Activated T-helper 1 cell treated with anti-CD3 and anti-CD28 coated beads, Interleukin-12 subunit alpha, Interleukin-12 subunit beta, Interleukin-2, Interleukin-4 antibody, amounts not matched to agents 30 ng/mL and 10 ng/mL and 1 ng/mL, durations not matched to agents 14 hours and 24 hours and 36 hours (primary cell): ENCODE measurements around the gene FADS2. TPM values are rescaled to one million over a fixed set of nuclear protein-coding genes. Genes with fewer than 3 reads are reported as not detected.

Experiments
- DNase-seq: peaks from one replicate; pipeline ENCODE4 v3.0.0; 2021; ENCODE audit warnings: low spot score
- H3K27ac Mint-ChIP-seq: one replicate; pipeline ENCODE4 v1.8.0; 2021; ENCODE audit warnings: mild to moderate bottlenecking, mixed read lengths
- H3K27me3 Mint-ChIP-seq: one replicate; pipeline ENCODE4 v1.8.0; 2022; ENCODE audit warnings: mild to moderate bottlenecking, moderate library complexity, mixed read lengths; ENCODE audit not compliant: insufficient read depth
- H3K36me3 Mint-ChIP-seq: one replicate; pipeline ENCODE4 v1.8.0; 2021; ENCODE audit warnings: low read depth, mixed read lengths
- H3K4me1 Mint-ChIP-seq: one replicate; pipeline ENCODE4 v1.8.0; 2021; ENCODE audit warnings: low read depth, mixed read lengths
- H3K4me3 Mint-ChIP-seq: one replicate; pipeline ENCODE4 v1.8.0; 2021; ENCODE audit warnings: mild to moderate bottlenecking, moderate library complexity, mixed read lengths
- H3K9me3 Mint-ChIP-seq: one replicate; pipeline ENCODE4 v1.8.0; 2021; ENCODE audit warnings: mixed read lengths
- intact Hi-C: fragments of 100-400 bp; cut with micrococcal nuclease; formaldehyde crosslinking; loops from one replicate; pipeline ENCODE4 v1.15.1; 2024
- total RNA-seq: library from RNA; stranded (reverse); gene quantifications from 2 replicates; pipeline ENCODE4 v1.2.3, GENCODE V29; 2022

The FADS2 gene
- total RNA-seq, 1 donor from 2014 or later = 250 TPM

DNA sequence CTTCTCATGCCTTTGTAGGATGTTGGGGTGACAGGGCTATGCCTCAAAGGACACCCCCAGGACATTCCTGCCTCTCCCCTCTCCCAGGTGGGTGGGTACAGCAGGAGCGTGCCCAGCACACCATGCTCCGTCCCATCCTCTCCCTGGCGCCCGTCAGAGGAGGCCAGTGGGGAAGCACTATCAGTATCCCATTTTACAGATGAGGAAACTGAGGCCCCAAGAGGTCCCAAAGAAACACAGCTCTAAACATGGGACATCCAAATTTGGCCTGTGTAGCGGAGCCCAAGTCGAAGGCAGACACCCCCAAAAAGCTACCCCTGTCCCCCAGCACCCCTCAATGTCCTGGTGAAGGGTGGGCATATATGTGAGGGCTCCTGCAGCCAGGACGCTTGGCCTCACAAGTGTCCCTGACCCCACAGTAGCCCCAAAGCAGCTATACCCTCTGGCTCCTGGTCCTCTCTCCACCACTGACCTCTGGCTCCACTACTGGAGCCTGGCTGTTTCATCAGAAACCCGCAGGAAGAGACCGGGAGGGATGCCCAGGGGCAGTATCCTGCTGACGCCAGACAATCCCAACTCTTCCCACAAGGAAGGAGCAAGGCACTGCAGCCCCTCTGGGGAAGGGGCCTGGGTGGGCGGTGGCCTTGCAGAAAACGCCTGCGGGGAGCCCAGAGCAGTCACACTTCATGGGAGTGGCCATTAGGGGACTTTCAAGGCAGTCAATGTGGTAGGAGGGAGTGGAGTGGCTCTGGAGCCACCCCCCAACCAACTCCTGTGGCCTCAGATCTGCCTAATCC is 57.9 kb downstream of the FADS2 start:
- Mint-ChIP-seq H3K9me3 (no peaks in the 10 kb centered on the region), H3K27me3 (peaks cover 2% of the 10 kb centered on the region), H3K36me3 (no peaks in the 10 kb centered on the region), H3K4me3 (no peak overlapping the region), H3K27ac (no peak overlapping the region), H3K4me1 (peaks cover 3% of the 10 kb centered on the region)
- DNase-seq = no peak
- intact Hi-C loops = no loop called here

DNA sequence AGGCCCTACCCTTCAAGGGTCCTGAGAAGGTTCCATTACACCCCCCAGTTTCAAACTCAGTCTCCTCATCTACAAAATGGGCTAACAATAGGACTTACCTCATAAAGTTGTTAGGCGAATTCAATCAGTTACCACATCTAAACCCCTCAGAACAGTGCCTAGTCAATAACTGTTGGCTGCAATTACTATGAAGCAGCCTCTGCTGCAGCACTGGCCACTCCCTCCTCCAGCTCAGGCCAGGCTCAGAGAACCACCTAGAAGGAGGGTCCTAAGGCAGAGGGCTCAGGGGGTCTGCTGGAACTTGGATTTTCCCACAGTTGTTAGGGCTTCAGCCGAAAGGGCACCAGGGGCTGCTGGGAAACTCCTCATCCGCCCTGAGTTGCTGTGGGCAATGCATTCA is 58.5 kb downstream of the FADS2 start:
- intact Hi-C loops = no loop called here
- DNase-seq = no peak
- Mint-ChIP-seq H3K27ac (no peak overlapping the region), H3K4me3 (no peak overlapping the region), H3K36me3 (no peaks in the 10 kb centered on the region), H3K9me3 (no peaks in the 10 kb centered on the region), H3K27me3 (peaks cover 2% of the 10 kb centered on the region), H3K4me1 (peaks cover 3% of the 10 kb centered on the region)

DNA sequence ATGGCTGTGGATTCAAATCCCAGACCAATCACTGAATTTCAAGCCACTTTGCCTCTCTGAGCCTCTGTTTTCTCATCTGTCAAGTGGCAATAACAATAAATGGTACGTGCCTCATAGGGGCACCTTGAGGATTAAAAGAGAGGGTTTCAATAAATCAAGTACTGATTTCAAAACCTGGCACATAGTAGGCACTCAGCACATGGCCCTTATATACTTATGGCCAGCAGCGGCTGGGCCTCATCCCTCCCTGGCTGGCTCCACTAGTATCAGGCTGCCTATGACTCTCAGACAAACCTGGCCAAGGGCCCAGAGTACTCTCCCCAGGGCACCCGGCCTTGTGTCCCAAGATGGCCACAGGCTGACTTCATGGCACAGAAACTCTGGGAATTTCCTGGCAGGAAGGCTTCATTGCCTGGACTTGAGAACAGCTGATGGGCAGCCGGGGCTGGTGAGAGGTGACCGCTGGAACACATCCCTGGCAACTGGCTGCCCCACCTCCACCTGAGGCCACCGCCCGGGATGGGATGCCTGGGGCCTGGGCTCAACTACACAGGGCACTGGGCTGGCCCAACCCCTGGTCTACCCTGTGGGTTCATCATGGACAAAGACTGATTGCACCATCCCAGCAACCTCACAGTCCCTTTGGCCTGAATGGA is 59.9 kb downstream of the FADS2 start:
- Mint-ChIP-seq H3K4me3 (no peak overlapping the region), H3K4me1 (peaks cover 3% of the 10 kb centered on the region), H3K9me3 (no peaks in the 10 kb centered on the region), H3K36me3 (no peaks in the 10 kb centered on the region), H3K27me3 (peaks cover 8% of the 10 kb centered on the region), H3K27ac (no peak overlapping the region)
- DNase-seq = no peak
- intact Hi-C loops = no loop called here

DNA sequence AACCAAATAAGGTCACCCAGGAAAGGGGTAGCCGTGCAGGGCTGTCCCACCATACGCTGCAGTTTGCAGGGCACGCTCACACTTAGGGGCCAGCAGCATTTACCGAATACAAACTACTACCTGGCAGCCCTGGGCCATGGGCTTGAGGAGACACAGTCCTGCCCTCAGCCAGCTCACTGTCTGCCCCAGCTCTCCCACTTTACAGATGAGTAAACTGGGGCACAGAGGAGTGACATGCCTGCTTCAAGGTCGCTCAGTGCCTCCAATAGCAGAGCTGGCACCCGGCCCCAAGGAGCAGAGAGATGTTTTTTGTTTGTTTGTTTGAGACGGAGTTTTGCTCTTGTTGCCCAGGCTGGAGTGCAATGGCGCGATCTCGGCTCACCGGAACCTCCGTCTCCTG is 60.5 kb downstream of the FADS2 start:
- no peak overlapping the region for H3K27ac Mint-ChIP-seq
- peaks cover 3% of the 10 kb centered on the region for H3K4me1 Mint-ChIP-seq
- DNase-seq = no peak
- H3K4me3 Mint-ChIP-seq = peak overlapping the region; percentile 30
- no peaks in the 10 kb centered on the region for H3K9me3 Mint-ChIP-seq
- no peaks in the 10 kb centered on the region for H3K36me3 Mint-ChIP-seq
- intact Hi-C loops = no loop called here
- peaks cover 8% of the 10 kb centered on the region for H3K27me3 Mint-ChIP-seq

DNA sequence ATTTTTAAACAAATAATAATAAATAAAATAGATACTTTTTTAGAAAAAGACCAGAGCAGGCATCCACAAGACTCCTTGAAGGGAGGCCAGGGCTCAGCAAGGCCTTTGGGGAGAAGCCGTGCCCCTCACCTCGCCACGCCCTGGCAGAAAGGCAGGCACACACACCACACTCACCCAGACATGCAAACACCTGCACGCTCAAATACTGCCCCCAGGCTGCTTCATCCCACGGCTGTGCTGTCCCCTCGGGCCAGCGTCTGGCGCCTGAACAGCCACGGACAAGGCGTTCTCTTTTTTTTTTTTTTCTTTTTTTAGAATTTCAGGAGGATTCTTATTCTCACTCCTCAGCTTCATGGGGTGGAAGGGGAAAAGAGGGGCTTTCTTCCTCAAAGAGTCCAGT is 61.7 kb downstream of the FADS2 start:
- intact Hi-C loops = loop anchor here (2.0 kb wide), 4 partner anchors 63 to 233 kb away; partner anchors contain the start of genes FEN1, FTH1 and TMEM258
- H3K36me3 Mint-ChIP-seq = no peaks in the 10 kb centered on the region

DNA sequence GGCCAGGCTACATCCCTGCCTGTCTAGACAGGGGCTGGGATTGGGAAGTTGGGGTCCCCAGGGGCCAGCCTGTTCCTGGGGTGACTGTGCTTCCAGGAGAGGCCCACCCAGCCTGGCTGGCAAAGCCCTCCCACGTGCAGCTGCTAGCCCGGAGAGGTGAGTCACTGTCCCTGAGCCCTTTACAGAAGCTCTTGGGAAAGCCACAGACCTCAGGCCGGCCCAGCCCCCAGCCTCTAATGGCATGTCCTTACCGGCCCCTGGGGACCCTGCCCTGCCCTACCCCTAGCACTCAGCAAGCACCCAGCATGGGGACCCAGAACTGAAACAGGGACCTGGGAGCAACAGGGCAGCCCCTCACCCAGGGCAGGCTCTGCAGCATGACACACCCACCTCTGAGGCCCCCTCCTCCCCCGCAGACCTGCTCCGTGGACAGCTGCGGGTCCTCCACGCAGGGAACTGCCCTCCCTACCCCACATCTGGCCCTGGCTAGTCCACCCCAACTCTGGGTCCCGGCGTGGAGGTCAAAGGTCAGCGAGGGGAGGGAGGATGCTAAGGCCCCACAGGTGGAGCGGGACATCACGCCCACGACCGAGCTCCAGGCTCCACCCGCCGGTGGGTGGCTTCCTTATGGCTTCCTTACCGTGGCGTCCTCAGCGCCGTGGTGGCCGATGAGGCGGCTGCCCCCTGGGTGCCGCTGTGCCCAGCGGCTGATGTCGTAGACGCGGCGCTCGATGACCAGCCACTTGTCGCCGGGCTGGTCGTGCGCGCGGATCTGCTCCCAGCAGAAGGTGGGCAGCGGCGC is 62.6 kb downstream of the FADS2 start:
- Mint-ChIP-seq H3K4me3 (peak overlapping the region; percentile 88), H3K9me3 (no peaks in the 10 kb centered on the region), H3K27me3 (peaks cover 6% of the 10 kb centered on the region), H3K4me1 (peaks cover 3% of the 10 kb centered on the region), H3K27ac (no peak overlapping the region), H3K36me3 (no peaks in the 10 kb centered on the region)
- peak; percentile 32 for DNase-seq
- intact Hi-C loops = loop anchor here (2.0 kb wide), 4 partner anchors 64 to 232 kb away; partner anchors contain the start of genes FEN1, FTH1 and TMEM258

More for the DNA sequence above, 61.7 kb downstream of the FADS2 start:
- peaks cover 3% of the 10 kb centered on the region for H3K4me1 Mint-ChIP-seq
- no peak for DNase-seq
- peaks cover 8% of the 10 kb centered on the region for H3K27me3 Mint-ChIP-seq
- H3K9me3 Mint-ChIP-seq = no peaks in the 10 kb centered on the region
- no peak overlapping the region for H3K27ac Mint-ChIP-seq
- peak overlapping the region; percentile 88 for H3K4me3 Mint-ChIP-seq

GRCh38 chr11:61891331-61892084 is 63.4 kb downstream of the FADS2 start, which contains the start of gene FADS3:
Gene FADS3 (minus strand): TSS chr11:61891545. CDS start chr11:61891381, 164 bp downstream.
- no peaks in the 10 kb centered on the region for H3K9me3 Mint-ChIP-seq
- peaks cover 6% of the 10 kb centered on the region for H3K27me3 Mint-ChIP-seq
- H3K36me3 Mint-ChIP-seq = no peaks in the 10 kb centered on the region
- peak; percentile 64 for DNase-seq
- H3K27ac Mint-ChIP-seq = peak within 1 kb of the TSS; percentile 29
- peak within 1 kb of the TSS; percentile 88 for H3K4me3 Mint-ChIP-seq
- intact Hi-C loops = loop anchor here (2.0 kb wide), 4 partner anchors 65 to 231 kb away; partner anchors contain the start of genes FEN1, FTH1 and TMEM258
- peaks cover 3% of the 10 kb centered on the region for H3K4me1 Mint-ChIP-seq

GRCh38 chr11:61892085-61892370 is 63.9 kb downstream of the FADS2 start:
- Mint-ChIP-seq H3K9me3 (no peaks in the 10 kb centered on the region), H3K4me1 (peaks cover 3% of the 10 kb centered on the region), H3K4me3 (peak overlapping the region; percentile 73), H3K36me3 (no peaks in the 10 kb centered on the region), H3K27ac (peak overlapping the region; percentile 29), H3K27me3 (peaks cover 6% of the 10 kb centered on the region)
- DNase-seq = no peak
- intact Hi-C loops = no loop called here

GRCh38 chr11:61893981-61894380 is 65.9 kb downstream of the FADS2 start:
- no peak for DNase-seq
- Mint-ChIP-seq H3K9me3 (no peaks in the 10 kb centered on the region), H3K36me3 (no peaks in the 10 kb centered on the region), H3K27me3 (peaks cover 6% of the 10 kb centered on the region), H3K4me3 (no peak overlapping the region), H3K27ac (no peak overlapping the region), H3K4me1 (peaks cover 3% of the 10 kb centered on the region)
- intact Hi-C loops = no loop called here

DNA sequence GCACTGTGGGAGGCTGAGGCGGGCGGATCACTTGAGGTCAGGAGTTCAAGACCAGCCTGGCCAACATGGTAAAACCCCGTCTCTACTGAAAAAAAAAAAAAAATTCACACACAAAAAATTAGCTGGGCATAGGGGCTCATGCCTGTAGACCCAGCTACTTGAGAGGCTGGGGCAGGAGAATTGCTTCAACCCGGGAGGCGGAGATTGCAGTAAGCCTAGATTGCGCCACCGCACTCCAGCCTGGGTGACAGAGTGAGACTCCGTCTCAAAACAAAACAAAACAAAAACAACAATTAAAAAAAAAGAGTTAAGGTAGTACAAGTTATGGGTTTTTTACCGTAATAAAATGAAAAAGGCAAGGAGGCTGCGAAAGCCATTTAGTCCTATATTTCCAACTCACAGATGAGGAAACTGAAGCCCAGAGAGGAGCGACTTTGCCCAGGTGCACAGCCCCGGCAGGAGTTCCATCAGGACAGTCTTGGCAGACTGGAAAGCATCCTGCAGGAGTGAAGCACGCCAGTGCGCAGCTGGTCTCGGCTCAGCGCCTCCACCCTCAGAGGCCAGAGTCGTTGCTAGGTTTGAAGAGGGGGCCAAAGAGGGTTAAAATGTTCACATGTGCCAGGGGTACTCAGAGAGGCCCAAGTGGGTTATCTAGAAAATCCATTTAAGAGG is 67.1 kb downstream of the FADS2 start:
- Mint-ChIP-seq H3K27me3 (peaks cover 6% of the 10 kb centered on the region), H3K36me3 (no peaks in the 10 kb centered on the region), H3K4me3 (no peak overlapping the region), H3K4me1 (peaks cover 8% of the 10 kb centered on the region), H3K27ac (no peak overlapping the region), H3K9me3 (no peaks in the 10 kb centered on the region)
- intact Hi-C loops = no loop called here
- no peak for DNase-seq

- Mint-ChIP-seq H3K4me1 (peaks cover 7% of the 10 kb centered on the region), H3K27me3 (peaks cover 6% of the 10 kb centered on the region), H3K9me3 (no peaks in the 10 kb centered on the region), H3K36me3 (no peaks in the 10 kb centered on the region), H3K4me3 (no peak overlapping the region), H3K27ac (no peak overlapping the region)
- intact Hi-C loops = no loop called here
- DNase-seq = no peak
Measured at GRCh38 chr11:61895718-61896059, 67.6 kb downstream of the FADS2 start.
